ENCODE data around the gene CHRNA3. TPM values are rescaled to one million over a fixed set of nuclear protein-coding genes. Genes with fewer than 3 reads are reported as not detected.

Gene CHRNA3
- total RNA-seq, 1 experiment from 2014 or later: not detected

DNA sequence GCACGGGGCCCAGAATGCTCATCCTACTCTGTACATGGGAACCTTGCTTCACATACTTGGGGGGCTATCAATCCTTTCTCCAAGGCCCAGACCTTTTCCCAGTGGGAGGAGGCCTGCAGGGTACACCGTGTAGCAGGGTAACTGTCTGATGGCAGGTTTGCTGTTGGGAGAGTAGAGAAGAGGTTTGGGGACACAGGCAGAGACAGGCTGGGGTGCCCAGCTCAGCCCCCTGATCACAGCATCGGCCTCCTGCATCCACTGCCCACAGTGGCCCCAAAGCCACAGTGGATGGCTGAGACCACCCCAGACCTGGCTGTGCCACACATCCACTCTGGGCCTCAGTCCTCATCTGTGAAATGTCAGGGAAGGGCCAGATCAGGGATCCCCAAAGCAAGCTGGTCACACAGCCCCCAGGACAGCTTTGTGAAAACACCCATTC, 5.6 kb downstream of the CHRNA3 start:
- DNase-seq (ENCODE audit: low read depth, low spot score) (no peak), ATAC-seq (no peak)
- Histone ChIP-seq H3K4me2 (ENCODE audit: low read length) (no peak overlapping the region), H3K9me2 (ENCODE audit: insufficient read depth) (no peaks in the 10 kb centered on the region), H3K27ac (ENCODE audit: low read depth, low read length) (no peak overlapping the region), H3K9ac (ENCODE audit: low read length) (no peak overlapping the region), H4K20me1 (ENCODE audit: insufficient read depth) (no peaks in the 10 kb centered on the region), H3K36me3 (ENCODE audit: control insufficient read depth in 1 of 2, insufficient read depth in 2 of 2, low read length in 2 of 2) (no peaks in the 10 kb centered on the region), H2AFZ (ENCODE audit: low read depth, low read length, poor library complexity, severe bottlenecking) (no peak overlapping the region), H3K79me2 (ENCODE audit: insufficient read depth, low read length) (no peaks in the 10 kb centered on the region), H3K4me1 (ENCODE audit: control insufficient read depth in 1 of 2, insufficient read depth in 2 of 2, low read length in 2 of 2) (peaks cover 0 to 4% of the 10 kb centered on the region in 2 experiments; a peak in 1 of 4 replicates), H3K4me3 (replicated peaks in 1 of 2; ENCODE audit: low read depth in 1 of 2, low read length in 2 of 2) (no peak overlapping the region), H3K9me3 (ENCODE audit: control insufficient read depth in 1 of 2, insufficient read depth in 1 of 2, low read depth in 1 of 2, low read length in 2 of 2) (no peaks in the 10 kb centered on the region), H3K27me3 (ENCODE audit: insufficient read depth, low read length) (no peaks in the 10 kb centered on the region)
- TF ChIP-seq SRF (IDR thresholded peaks at IDR 0.05; ENCODE audit: low read depth) (no peak), FOSL1 (IDR thresholded peaks at IDR 0.05; ENCODE audit: low read depth) (no peak), ELF1 (IDR thresholded peaks at IDR 0.05; ENCODE audit: borderline replicate concordance, low read depth) (no peak), EZH2 (IDR thresholded peaks at IDR 0.05) (no peak), POLR2AphosphoS5 (IDR thresholded peaks at IDR 0.05; ENCODE audit: low read depth, low read length) (no peak), SP1 (IDR thresholded peaks at IDR 0.05; ENCODE audit: low read depth) (no peak), YY1 (IDR thresholded peaks at IDR 0.05; ENCODE audit: extremely low read depth, insufficient replicate concordance, low read depth, low read length) (no peak), CEBPB (IDR thresholded peaks at IDR 0.05; ENCODE audit: low read depth) (no peak), EZH2phosphoT487 (IDR thresholded peaks at IDR 0.05; ENCODE audit: borderline replicate concordance) (no peak), RAD21 (IDR thresholded peaks at IDR 0.05; ENCODE audit: low read depth) (no peak), POLR2A (IDR thresholded peaks at IDR 0.05; ENCODE audit: borderline replicate concordance, extremely low read depth, insufficient read depth, insufficient read length) (no peak), ZNF274 (IDR thresholded peaks at IDR 0.05; ENCODE audit: low read depth, low read length) (no peak), JUND (IDR thresholded peaks at IDR 0.05) (no peak)
- TF ChIP-seq, protein P1, sequence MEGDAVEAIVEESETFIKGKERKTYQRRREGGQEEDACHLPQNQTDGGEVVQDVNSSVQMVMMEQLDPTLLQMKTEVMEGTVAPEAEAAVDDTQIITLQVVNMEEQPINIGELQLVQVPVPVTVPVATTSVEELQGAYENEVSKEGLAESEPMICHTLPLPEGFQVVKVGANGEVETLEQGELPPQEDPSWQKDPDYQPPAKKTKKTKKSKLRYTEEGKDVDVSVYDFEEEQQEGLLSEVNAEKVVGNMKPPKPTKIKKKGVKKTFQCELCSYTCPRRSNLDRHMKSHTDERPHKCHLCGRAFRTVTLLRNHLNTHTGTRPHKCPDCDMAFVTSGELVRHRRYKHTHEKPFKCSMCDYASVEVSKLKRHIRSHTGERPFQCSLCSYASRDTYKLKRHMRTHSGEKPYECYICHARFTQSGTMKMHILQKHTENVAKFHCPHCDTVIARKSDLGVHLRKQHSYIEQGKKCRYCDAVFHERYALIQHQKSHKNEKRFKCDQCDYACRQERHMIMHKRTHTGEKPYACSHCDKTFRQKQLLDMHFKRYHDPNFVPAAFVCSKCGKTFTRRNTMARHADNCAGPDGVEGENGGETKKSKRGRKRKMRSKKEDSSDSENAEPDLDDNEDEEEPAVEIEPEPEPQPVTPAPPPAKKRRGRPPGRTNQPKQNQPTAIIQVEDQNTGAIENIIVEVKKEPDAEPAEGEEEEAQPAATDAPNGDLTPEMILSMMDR (IDR thresholded peaks at IDR 0.05 in 2 of 3, conservative IDR thresholded peaks at IDR 0.05 in 1 of 3; ENCODE audit: borderline replicate concordance in 1 of 3, insufficient read depth in 1 of 3, low read depth in 2 of 3, low read length in 2 of 3): no peak
- POLR2A ChIA-PET: no interaction called here
- no TSS peak for BruUV-seq (replicated peaks)
- CTCF ChIA-PET: interaction anchor here (1.1 kb wide), 1 partner anchor 95 kb away, joined by 3 read pairs; no protein-coding TSS in a partner anchor
- RAD21 ChIA-PET (ENCODE audit: low non-redundant PET in 1 of 2, low total read pairs in 2 of 2, uncharacterized antibody in 2 of 2, unreplicated experiment in 2 of 2): no interaction called here
- intact Hi-C loops (cut with micrococcal nuclease): no loop called here

All from HCT116 (cell line).